ENCODE data around the gene RNF223.

The RNF223 gene

GRCh38 chr1:1049318-1050165 lies 24.6 kb downstream of the RNF223 start:
- Histone ChIP-seq H3K79me2 (ENCODE audit: insufficient read depth, low read depth) (no peaks in the 10 kb centered on the region), H3K4me1 (ENCODE audit: low read depth, poor library complexity, severe bottlenecking) (no peaks in the 10 kb centered on the region), H3K4me3 (IDR thresholded peaks at IDR 0.05; ENCODE audit: insufficient read depth, low read depth, low read length) (no peak overlapping the region), H4K20me1 (ENCODE audit: insufficient read depth) (no peaks in the 10 kb centered on the region), H3K9ac (no peak overlapping the region), H3K27me3 (ENCODE audit: insufficient read depth, low read depth) (peaks cover 55% of the 10 kb centered on the region), H2AFZ (ENCODE audit: low read depth) (no peak overlapping the region), H3K36me3 (ENCODE audit: insufficient read depth) (no peaks in the 10 kb centered on the region), H3K4me2 (no peak overlapping the region), H3K27ac (no peak overlapping the region)
- TF ChIP-seq CTCF (conservative IDR thresholded peaks at IDR 0.05; ENCODE audit: low read depth, low read length), result no peak

DNA sequence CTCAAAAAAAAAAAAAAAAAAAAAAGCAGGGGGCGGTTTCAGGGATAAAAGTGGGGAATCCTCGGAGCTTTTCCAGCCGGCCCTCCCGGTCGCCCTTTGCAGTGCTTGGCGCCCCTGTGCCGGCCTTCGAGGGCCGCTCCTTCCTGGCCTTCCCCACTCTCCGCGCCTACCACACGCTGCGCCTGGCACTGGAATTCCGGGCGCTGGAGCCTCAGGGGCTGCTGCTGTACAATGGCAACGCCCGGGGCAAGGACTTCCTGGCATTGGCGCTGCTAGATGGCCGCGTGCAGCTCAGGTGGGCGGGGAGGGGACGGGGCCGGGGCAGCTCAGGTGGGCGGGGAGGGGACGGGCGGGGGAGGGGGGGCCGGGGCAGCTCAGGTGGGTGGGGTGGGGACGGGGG lies 25.3 kb downstream of the RNF223 start:
- TF ChIP-seq CTCF (conservative IDR thresholded peaks at IDR 0.05; ENCODE audit: low read depth, low read length), result no peak

DNA sequence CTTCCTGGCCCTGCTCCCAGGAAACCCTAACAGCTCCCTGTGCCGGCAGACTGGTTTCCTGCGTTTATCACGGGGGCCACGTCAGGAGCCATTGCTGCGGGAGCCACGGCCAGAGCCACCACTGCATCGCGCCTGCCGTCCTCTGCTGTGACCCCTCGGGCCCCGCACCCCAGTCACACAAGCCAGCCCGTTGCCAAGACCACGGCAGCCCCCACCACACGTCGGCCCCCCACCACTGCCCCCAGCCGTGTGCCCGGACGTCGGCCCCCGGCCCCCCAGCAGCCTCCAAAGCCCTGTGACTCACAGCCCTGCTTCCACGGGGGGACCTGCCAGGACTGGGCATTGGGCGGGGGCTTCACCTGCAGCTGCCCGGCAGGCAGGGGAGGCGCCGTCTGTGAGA lies 26.1 kb downstream of the RNF223 start:
- peaks cover 39% of the 10 kb centered on the region for H3K27me3 ChIP-seq (ENCODE audit: insufficient read depth, low read depth)
- H2AFZ ChIP-seq (ENCODE audit: low read depth), result no peak overlapping the region
- no peak for TF ChIP-seq CTCF (conservative IDR thresholded peaks at IDR 0.05; ENCODE audit: low read depth, low read length)
- no peaks in the 10 kb centered on the region for H3K36me3 ChIP-seq (ENCODE audit: insufficient read depth)
- no peak overlapping the region for H3K4me2 ChIP-seq
- no peaks in the 10 kb centered on the region for H4K20me1 ChIP-seq (ENCODE audit: insufficient read depth)
- no peaks in the 10 kb centered on the region for H3K4me1 ChIP-seq (ENCODE audit: low read depth, poor library complexity, severe bottlenecking)
- no peak overlapping the region for H3K4me3 ChIP-seq (IDR thresholded peaks at IDR 0.05; ENCODE audit: insufficient read depth, low read depth, low read length)
- H3K79me2 ChIP-seq (ENCODE audit: insufficient read depth, low read depth), result no peaks in the 10 kb centered on the region
- H3K27ac ChIP-seq, result no peak overlapping the region
- H3K9ac ChIP-seq, result no peak overlapping the region

More for the DNA sequence above, 25.3 kb downstream of the RNF223 start:
- Histone ChIP-seq H3K4me3 (IDR thresholded peaks at IDR 0.05; ENCODE audit: insufficient read depth, low read depth, low read length) (no peak overlapping the region), H3K4me2 (no peak overlapping the region), H3K9ac (no peak overlapping the region), H3K27ac (no peak overlapping the region), H3K36me3 (ENCODE audit: insufficient read depth) (no peaks in the 10 kb centered on the region), H3K27me3 (ENCODE audit: insufficient read depth, low read depth) (peaks cover 47% of the 10 kb centered on the region), H3K79me2 (ENCODE audit: insufficient read depth, low read depth) (no peaks in the 10 kb centered on the region), H2AFZ (ENCODE audit: low read depth) (no peak overlapping the region), H4K20me1 (ENCODE audit: insufficient read depth) (no peaks in the 10 kb centered on the region), H3K4me1 (ENCODE audit: low read depth, poor library complexity, severe bottlenecking) (no peaks in the 10 kb centered on the region)

GRCh38 chr1:1047407-1047806 lies 26.7 kb downstream of the RNF223 start:
- Histone ChIP-seq H4K20me1 (ENCODE audit: insufficient read depth) (no peaks in the 10 kb centered on the region), H2AFZ (ENCODE audit: low read depth) (no peak overlapping the region), H3K9ac (no peak overlapping the region), H3K27me3 (ENCODE audit: insufficient read depth, low read depth) (peaks cover 34% of the 10 kb centered on the region), H3K4me1 (ENCODE audit: low read depth, poor library complexity, severe bottlenecking) (no peaks in the 10 kb centered on the region), H3K36me3 (ENCODE audit: insufficient read depth) (no peaks in the 10 kb centered on the region), H3K4me3 (IDR thresholded peaks at IDR 0.05; ENCODE audit: insufficient read depth, low read depth, low read length) (no peak overlapping the region), H3K4me2 (no peak overlapping the region), H3K27ac (no peak overlapping the region), H3K79me2 (ENCODE audit: insufficient read depth, low read depth) (no peaks in the 10 kb centered on the region)
- no peak for TF ChIP-seq CTCF (conservative IDR thresholded peaks at IDR 0.05; ENCODE audit: low read depth, low read length)
